Measurements from ENCODE around the gene CLCA1. TPM values are rescaled to one million over a fixed set of nuclear protein-coding genes. Genes with fewer than 3 reads are reported as not detected.

Gene CLCA1, protein sequence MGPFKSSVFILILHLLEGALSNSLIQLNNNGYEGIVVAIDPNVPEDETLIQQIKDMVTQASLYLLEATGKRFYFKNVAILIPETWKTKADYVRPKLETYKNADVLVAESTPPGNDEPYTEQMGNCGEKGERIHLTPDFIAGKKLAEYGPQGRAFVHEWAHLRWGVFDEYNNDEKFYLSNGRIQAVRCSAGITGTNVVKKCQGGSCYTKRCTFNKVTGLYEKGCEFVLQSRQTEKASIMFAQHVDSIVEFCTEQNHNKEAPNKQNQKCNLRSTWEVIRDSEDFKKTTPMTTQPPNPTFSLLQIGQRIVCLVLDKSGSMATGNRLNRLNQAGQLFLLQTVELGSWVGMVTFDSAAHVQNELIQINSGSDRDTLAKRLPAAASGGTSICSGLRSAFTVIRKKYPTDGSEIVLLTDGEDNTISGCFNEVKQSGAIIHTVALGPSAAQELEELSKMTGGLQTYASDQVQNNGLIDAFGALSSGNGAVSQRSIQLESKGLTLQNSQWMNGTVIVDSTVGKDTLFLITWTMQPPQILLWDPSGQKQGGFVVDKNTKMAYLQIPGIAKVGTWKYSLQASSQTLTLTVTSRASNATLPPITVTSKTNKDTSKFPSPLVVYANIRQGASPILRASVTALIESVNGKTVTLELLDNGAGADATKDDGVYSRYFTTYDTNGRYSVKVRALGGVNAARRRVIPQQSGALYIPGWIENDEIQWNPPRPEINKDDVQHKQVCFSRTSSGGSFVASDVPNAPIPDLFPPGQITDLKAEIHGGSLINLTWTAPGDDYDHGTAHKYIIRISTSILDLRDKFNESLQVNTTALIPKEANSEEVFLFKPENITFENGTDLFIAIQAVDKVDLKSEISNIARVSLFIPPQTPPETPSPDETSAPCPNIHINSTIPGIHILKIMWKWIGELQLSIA
- total RNA-seq, result not detected in 2 replicates

DNA sequence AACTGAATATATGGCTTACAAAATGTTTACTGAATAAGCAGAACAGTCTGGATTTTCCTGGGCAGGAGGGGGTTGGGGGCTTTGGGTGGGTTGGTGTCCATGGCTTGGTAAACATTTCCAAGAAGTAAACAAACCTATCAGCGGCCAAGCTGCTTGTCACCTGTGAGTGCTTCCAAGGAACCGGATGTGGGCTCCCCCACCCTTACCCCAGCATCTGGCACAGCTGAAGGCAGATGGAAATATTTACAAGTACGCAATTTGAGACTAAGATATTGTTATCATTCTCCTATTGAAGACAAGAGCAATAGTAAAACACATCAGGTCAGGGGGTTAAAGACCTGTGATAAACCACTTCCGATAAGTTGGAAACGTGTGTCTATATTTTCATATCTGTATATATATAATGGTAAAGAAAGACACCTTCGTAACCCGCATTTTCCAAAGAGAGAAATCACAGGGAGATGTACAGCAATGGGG is at the start of gene CLCA1:
Gene CLCA1, plus strand, starts transcription at position 427 of the 477 bp plus-strand sequence. Its CDS starts 45 bp downstream, at position 472.

DNA sequence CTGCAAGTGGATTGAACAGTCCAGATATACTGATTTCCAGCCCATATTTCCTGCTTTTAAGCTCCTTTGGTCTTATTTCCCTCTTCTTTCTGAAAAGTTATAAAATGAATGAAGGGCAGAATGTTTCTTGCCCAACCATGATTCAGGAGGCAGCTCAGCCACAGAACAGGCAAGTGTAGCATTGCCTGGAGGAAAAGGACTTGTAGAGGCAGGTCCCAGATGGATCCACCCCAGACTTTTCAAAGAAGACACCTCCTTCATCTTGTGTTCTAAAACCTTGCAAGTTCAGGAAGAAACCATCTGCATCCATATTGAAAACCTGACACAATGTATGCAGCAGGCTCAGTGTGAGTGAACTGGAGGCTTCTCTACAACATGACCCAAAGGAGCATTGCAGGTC is 44.9 kb upstream of the CLCA1 start, which contains the start of gene CLCA2:
Gene CLCA2, plus strand, starts transcription at position 299 of the 400 bp plus-strand sequence. Its CDS starts 77 bp downstream, at position 376.

DNA sequence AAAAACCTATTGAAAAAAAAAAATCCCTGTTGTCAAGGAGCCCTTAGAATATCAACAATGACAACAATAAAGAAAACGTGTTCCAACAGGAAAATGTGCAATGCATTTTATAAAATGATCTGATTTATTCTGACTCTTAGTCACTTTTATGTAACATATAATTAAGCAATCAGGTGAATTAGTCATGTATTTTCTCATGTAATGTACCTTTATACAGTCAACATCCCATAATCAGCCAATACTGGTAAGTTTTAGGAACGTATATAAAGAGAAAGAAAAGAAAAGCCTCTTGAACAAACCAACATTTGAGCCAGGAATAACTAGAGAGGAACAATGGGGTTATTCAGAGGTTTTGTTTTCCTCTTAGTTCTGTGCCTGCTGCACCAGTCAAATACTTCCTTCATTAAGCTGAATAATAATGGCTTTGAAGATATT is 78.1 kb downstream of the CLCA1 start, which contains the start of gene CLCA4:
Gene CLCA4, plus strand, starts transcription at position 292 of the 435 bp plus-strand sequence. Its CDS starts 42 bp downstream, at position 334.

Other genes starting within 250 kb of the CLCA1 start
- gene ODF2L, start 72.6 kb upstream of the CLCA1 start, total RNA-seq, result 33.0 and 35.6 TPM in 2 replicates
- 0.39 and 1.8 TPM in 2 replicates for gene CLCA2, start 44.8 kb upstream of the CLCA1 start, total RNA-seq
- not detected in 2 replicates for gene CLCA4, start 78.2 kb downstream of the CLCA1 start, total RNA-seq
- 40.7 and 55.1 TPM in 2 replicates for gene SH3GLB1, start 235.6 kb downstream of the CLCA1 start, total RNA-seq

All from subcutaneous preadipocyte (primary cell).